IMR-90 (cell line): ENCODE results near the gene MACIR. TPM values are rescaled to one million over a fixed set of nuclear protein-coding genes. Genes with fewer than 3 reads are reported as not detected.

ENCODE experiments used
- ATAC-seq: fragments of 200-7000 bp; cut with Tn5 transposase; 2 replicates; pipeline ENCODE4 v1.9.1; 2020; ENCODE audit warnings: low read depth, mild to moderate bottlenecking, moderate library complexity
- BruUV-seq: library from RNA; stranded (reverse); fragments of 400-500 nt; replicated peaks from 2 replicates; lab custom pipeline; 2021; lab: Mats Ljungman, UMichigan
- CTCF ChIA-PET: fragments of 300-600 bp; formaldehyde crosslinking; extraction: SDS; loops from one replicate; lab custom pipeline; 2021; ENCODE audit warnings: antibody characterized with exemption; lab: Yijun Ruan, JAX
- POLR2A ChIA-PET: fragments of 300-600 bp; sonication (Branson Sonifier 250); formaldehyde crosslinking; loops from one replicate; lab custom pipeline; 2022; ENCODE audit warnings: antibody characterized with exemption; ENCODE audit not compliant: unreplicated experiment; lab: Charles Lee
- DNase-seq: peaks from one replicate; pipeline ENCODE4 v3.0.0; 2013
- H2AFZ ChIP-seq: replicated peaks from 2 replicates; pipeline ENCODE3; 2013; ENCODE audit warnings: low read length, mild to moderate bottlenecking; ENCODE audit not compliant: poor library complexity
- H2AK5ac ChIP-seq: 2 replicates; pipeline ENCODE4 v1.6.1; 2013; ENCODE audit warnings: low read depth, low read length, inconsistent platforms
- H2AK9ac ChIP-seq: replicated peaks from 2 replicates; pipeline ENCODE3; 2013; ENCODE audit warnings: mild to moderate bottlenecking, low read depth, low read length, moderate library complexity; ENCODE audit not compliant: poor library complexity
- H2BK120ac ChIP-seq: 2 replicates; pipeline ENCODE4 v1.6.1; 2013; ENCODE audit warnings: low read depth, low read length, inconsistent platforms
- H2BK15ac ChIP-seq: 3 replicates; pipeline ENCODE4 v1.6.1; 2013; ENCODE audit warnings: low read depth, low read length, inconsistent platforms
- H2BK20ac ChIP-seq: 2 replicates; pipeline ENCODE4 v1.6.1; 2013; ENCODE audit warnings: low read depth, mild to moderate bottlenecking, inconsistent platforms, low read length, moderate library complexity
- H2BK5ac ChIP-seq: 2 replicates; pipeline ENCODE4 v1.6.1; 2013; ENCODE audit warnings: mild to moderate bottlenecking, low read depth, low read length, inconsistent platforms; ENCODE audit not compliant: poor library complexity, severe bottlenecking
- H3K14ac ChIP-seq: replicated peaks from 2 replicates; pipeline ENCODE4 v1.6.1; 2013; ENCODE audit warnings: low read depth, low read length, inconsistent platforms
- H3K18ac ChIP-seq: 2 replicates; pipeline ENCODE4 v1.6.1; 2013; ENCODE audit warnings: low read depth, low read length, control low read depth
- H3K23ac ChIP-seq: 2 replicates; pipeline ENCODE4 v1.6.1; 2013; ENCODE audit warnings: low read depth, low read length, inconsistent platforms
- H3K27ac ChIP-seq: 2 replicates; pipeline ENCODE4 v1.5.1; 2013; ENCODE audit warnings: mild to moderate bottlenecking, control low read depth, low read length; ENCODE audit not compliant: insufficient read depth
- H3K27me3 ChIP-seq: 2 replicates; pipeline ENCODE4 v1.6.1; 2013; ENCODE audit warnings: low read length; ENCODE audit not compliant: control insufficient read depth, insufficient read depth
- H3K36me3 ChIP-seq: 2 replicates; pipeline ENCODE4 v1.6.1; 2013; ENCODE audit warnings: low read length, mixed read lengths; ENCODE audit not compliant: control insufficient read depth, insufficient read depth
- H3K4ac ChIP-seq: 2 replicates; pipeline ENCODE4 v1.6.1; 2013; ENCODE audit warnings: low read depth, low read length, inconsistent platforms
- H3K4me1 ChIP-seq: 2 replicates; pipeline ENCODE4 v1.6.1; 2013; ENCODE audit warnings: low read length, mixed read lengths; ENCODE audit not compliant: control insufficient read depth, insufficient read depth
- H3K4me2 ChIP-seq: 2 replicates; pipeline ENCODE4 v1.6.1; 2013; ENCODE audit warnings: low read depth, mild to moderate bottlenecking, control low read depth, low read length, moderate library complexity
- H3K4me3 ChIP-seq: 2 replicates; pipeline ENCODE4 v1.5.1; 2013; ENCODE audit warnings: low read depth, mild to moderate bottlenecking, control low read depth, low read length, moderate library complexity; ENCODE audit not compliant: insufficient read depth
- H3K56ac ChIP-seq: 2 replicates; pipeline ENCODE4 v1.6.1; 2013; ENCODE audit warnings: low read length, inconsistent platforms; ENCODE audit not compliant: insufficient read depth; ENCODE audit errors: extremely low read depth
- H3K79me1 ChIP-seq, 2 experiments: 2 replicates each; pipeline ENCODE4 v1.6.1; 2013; ENCODE audit warnings: low read length in 2 of 2, inconsistent platforms in 1 of 2, low read depth in 1 of 2
- H3K9ac ChIP-seq: 2 replicates; pipeline ENCODE4 v1.6.1; 2013; ENCODE audit warnings: low read depth, low read length, control low read depth
- H3K9me1 ChIP-seq: 2 replicates; pipeline ENCODE4 v1.6.1; 2013; ENCODE audit warnings: low read length, inconsistent platforms; ENCODE audit not compliant: insufficient read depth
- H3K9me3 ChIP-seq: 2 replicates; pipeline ENCODE4 v1.6.1; 2013; ENCODE audit warnings: low read length; ENCODE audit not compliant: control insufficient read depth, insufficient read depth
- H4K20me1 ChIP-seq: 2 replicates; pipeline ENCODE4 v1.6.1; 2013; ENCODE audit warnings: low read length, inconsistent platforms; ENCODE audit not compliant: insufficient read depth
- H4K5ac ChIP-seq: 2 replicates; pipeline ENCODE4 v1.6.1; 2013; ENCODE audit warnings: mild to moderate bottlenecking, low read depth, low read length, control low read depth
- H4K8ac ChIP-seq, 2 experiments: 2 replicates each; pipeline ENCODE4 v1.6.1; 2013; ENCODE audit warnings: low read depth in 2 of 2, low read length in 2 of 2, control low read depth in 1 of 2, inconsistent platforms in 1 of 2
- H4K91ac ChIP-seq: 2 replicates; pipeline ENCODE4 v1.6.1; 2013; ENCODE audit warnings: low read depth, low read length, inconsistent platforms; ENCODE audit not compliant: insufficient read depth
- CTCF ChIP-seq: conservative IDR thresholded peaks from 2 replicates; pipeline ENCODE4 v1.5.1; 2012; ENCODE audit warnings: mild to moderate bottlenecking, low read depth, low read length, improper control_type of control experiment
- WGBS, 2 experiments: methylation state at CpG; one replicate each; pipeline versions ENCODE4 v1.1.5 to v1.1.7; 2013; ENCODE audit warnings: missing lambda C conversion rate in 2 of 2; ENCODE audit not compliant: insufficient read length in 1 of 2; ENCODE audit errors: extremely low coverage in 2 of 2; 5-methylcytosine and 5-hydroxymethylcytosine counted together
- dilution Hi-C: fragments of 300-500 bp; cut with HindIII; formaldehyde crosslinking; loops from one replicate; pipeline ENCODE4 v1.14.3; 2018; ENCODE audit warnings: low sequenced_read_pairs; ENCODE audit not compliant: unreplicated experiment
- in situ Hi-C: fragments of 300-500 bp; cut with MboI; formaldehyde crosslinking; loops from 3 replicates; pipeline ENCODE4 v1.14.3; 2019; ENCODE audit warnings: low sequenced_read_pairs, inconsistent platforms, mixed read lengths
- intact Hi-C: fragments of 100-400 bp; cut with micrococcal nuclease; formaldehyde crosslinking; loops from 2 replicates; pipeline ENCODE4 v1.10.0; 2022
- polyA plus RNA-seq, 3 experiments: library from polyadenylated mRNA; depleted of rRNA; stranded (reverse); fragments of >200 nt; gene quantifications; 2 replicates each; pipeline ENCODE4 v1.2.3, GENCODE V29; 2012; ENCODE audit warnings: low replicate concordance in 1 of 3
- total RNA-seq: library from RNA; depleted of rRNA; stranded (reverse); fragments of >200 nt; gene quantifications from 2 replicates; pipeline ENCODE4 v1.2.3, GENCODE V29; 2012

The MACIR gene
- total and polyA plus RNA-seq, 2 of the 4 experiments (the other 2 are of a cell fraction) = 11.1 to 21.3 TPM

- intact Hi-C loops (loop anchor here (10.0 kb wide), 1 partner anchor 178 kb away; no protein-coding TSS in a partner anchor), dilution Hi-C loops (no loop called here)
- H2BK15ac ChIP-seq = no peak overlapping the region
Observed at GRCh38 chr5:103223031-103223955, 35.3 kb upstream of the MACIR start.

More at GRCh38 chr5:103223031-103223955, 35.3 kb upstream of the MACIR start:
- H2AFZ ChIP-seq = no peak overlapping the region
- H3K18ac ChIP-seq = no peak overlapping the region
- in situ Hi-C loops = no loop called here
- H3K4ac ChIP-seq = no peak overlapping the region
- ATAC-seq (no peak), DNase-seq (no peak)
- CTCF ChIA-PET = interaction anchor here (1.5 to 1.7 kb wide), 2 partner anchors 11 to 64 kb away, joined by 3 to 6 read pairs; no protein-coding TSS in a partner anchor
- no peak overlapping the region for H3K4me3 ChIP-seq
- no peak overlapping the region for H3K27ac ChIP-seq
- no peak overlapping the region for H3K9ac ChIP-seq
- no peak overlapping the region for H2AK9ac ChIP-seq
- no peak overlapping the region for H3K14ac ChIP-seq
- H2BK120ac ChIP-seq = no peak overlapping the region
- no peaks in the 10 kb centered on the region for H4K20me1 ChIP-seq
- no peak overlapping the region for H4K5ac ChIP-seq
- H3K4me1 ChIP-seq = no peaks in the 10 kb centered on the region
- no peaks in the 10 kb centered on the region for H3K36me3 ChIP-seq
- no peak overlapping the region for H2BK5ac ChIP-seq
- no peak overlapping the region for H2BK20ac ChIP-seq
- H4K8ac ChIP-seq = no peak overlapping the region
- H3K4me2 ChIP-seq = no peak overlapping the region
- H3K27me3 ChIP-seq = no peaks in the 10 kb centered on the region
- BruUV-seq = no TSS peak
- H4K91ac ChIP-seq = no peak overlapping the region
- H3K79me1 ChIP-seq = no peaks in the 10 kb centered on the region
- H3K56ac ChIP-seq = no peak overlapping the region
- no peak for TF ChIP-seq CTCF
- POLR2A ChIA-PET = no interaction called here
- H3K9me3 ChIP-seq = no peaks in the 10 kb centered on the region
- no peaks in the 10 kb centered on the region for H3K9me1 ChIP-seq
- H3K23ac ChIP-seq = no peak overlapping the region
- 89% methylated on average over 12 of the region's 28 CpGs; no CpG with 5 or more reads in 1 of the 2 experiments for WGBS, 2 experiments
- no peak overlapping the region for H2AK5ac ChIP-seq
